GM12875 (cell line): ENCODE data around the gene MAP7.

Experiments
- H3K4me3 ChIP-seq: one replicate; pipeline ENCODE4 v1.5.1; 2011; ENCODE audit warnings: low read depth, low read length, control low read depth
- CTCF ChIP-seq: IDR thresholded peaks from 2 replicates; pipeline ENCODE4 v1.5.1; 2011; ENCODE audit warnings: low read depth, mild to moderate bottlenecking, control low read depth, inconsistent platforms, low read length, moderate library complexity, borderline replicate concordance; ENCODE audit not compliant: insufficient read depth

MAP7 gene

GRCh38 chr6:136323431-136324112, 226.7 kb downstream of the MAP7 start:
- no peak overlapping the region for H3K4me3 ChIP-seq
- TF ChIP-seq CTCF: no peak

GRCh38 chr6:136319732-136320131, 230.5 kb downstream of the MAP7 start:
- no peak overlapping the region for H3K4me3 ChIP-seq
- TF ChIP-seq CTCF: no peak

GRCh38 chr6:136318676-136319075, 231.5 kb downstream of the MAP7 start:
- no peak for TF ChIP-seq CTCF
- no peak overlapping the region for H3K4me3 ChIP-seq

GRCh38 chr6:136317971-136318370, 232.3 kb downstream of the MAP7 start:
- TF ChIP-seq CTCF: no peak
- H3K4me3 ChIP-seq: no peak overlapping the region

- H3K4me3 ChIP-seq: no peak overlapping the region
- peak; percentile 63; the same call in 1 of the 2 replicates for TF ChIP-seq CTCF
These were observed 233.1 kb downstream of the MAP7 start for GRCh38 chr6:136317021-136317694.

- no peak for TF ChIP-seq CTCF
- no peak overlapping the region for H3K4me3 ChIP-seq
These were observed 234.6 kb downstream of the MAP7 start for GRCh38 chr6:136315594-136315993.

- TF ChIP-seq CTCF: no peak
- no peak overlapping the region for H3K4me3 ChIP-seq
These were observed 237.2 kb downstream of the MAP7 start for GRCh38 chr6:136312975-136313374.
